GM19035 (cell line): Measurements from ENCODE around the gene RBM4B.
"Not testable (repeated sequence)": the region's sequence is repeated elsewhere in the genome, so short reads cannot be mapped to it uniquely, and the experiment has no call there.

Experiments
- ATAC-seq: cut with Tn5 transposase; IDR thresholded peaks from one replicate; pipeline ENCODE4 v1.9.1; 2021; ENCODE audit not compliant: unreplicated experiment

The RBM4B gene, protein sequence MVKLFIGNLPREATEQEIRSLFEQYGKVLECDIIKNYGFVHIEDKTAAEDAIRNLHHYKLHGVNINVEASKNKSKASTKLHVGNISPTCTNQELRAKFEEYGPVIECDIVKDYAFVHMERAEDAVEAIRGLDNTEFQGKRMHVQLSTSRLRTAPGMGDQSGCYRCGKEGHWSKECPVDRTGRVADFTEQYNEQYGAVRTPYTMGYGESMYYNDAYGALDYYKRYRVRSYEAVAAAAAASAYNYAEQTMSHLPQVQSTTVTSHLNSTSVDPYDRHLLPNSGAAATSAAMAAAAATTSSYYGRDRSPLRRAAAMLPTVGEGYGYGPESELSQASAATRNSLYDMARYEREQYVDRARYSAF

DNA sequence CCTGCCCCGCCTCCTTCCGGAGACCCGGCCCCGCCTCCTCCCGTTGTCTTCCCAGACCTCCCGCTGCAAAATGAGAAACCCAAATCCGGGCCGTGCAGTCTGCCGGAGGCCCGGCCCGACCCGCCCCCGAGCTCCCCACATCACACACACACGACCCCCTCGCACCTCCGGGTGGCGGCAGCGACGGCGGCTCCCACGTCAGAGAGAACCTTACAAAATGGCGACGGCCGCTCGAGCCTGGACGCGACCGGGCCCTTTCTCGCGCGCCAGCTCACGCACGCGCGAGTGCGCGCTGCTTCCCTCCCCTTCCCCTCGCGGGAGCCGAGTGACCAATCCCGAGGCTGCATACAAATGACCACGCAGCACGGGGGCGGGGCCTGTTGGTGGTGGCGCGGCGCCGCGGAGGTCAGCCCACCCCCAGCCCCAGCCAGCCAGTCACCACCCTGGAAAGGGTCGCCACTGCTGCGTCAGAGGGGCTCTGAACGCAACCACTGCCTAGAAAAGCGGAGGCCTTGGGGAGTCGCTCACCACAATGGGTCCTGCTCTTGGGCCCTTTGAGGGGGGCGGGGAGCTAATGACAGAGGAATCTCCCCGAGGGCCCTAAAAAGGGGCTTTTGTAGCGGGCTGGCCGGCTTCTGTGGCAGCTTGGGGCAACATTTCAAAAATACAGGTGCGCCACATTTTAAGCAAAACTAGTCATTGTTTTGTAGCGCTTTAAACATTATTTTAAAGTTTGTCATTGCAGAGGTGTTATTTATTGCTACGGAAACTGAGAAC, at the start of gene RBM4B:
RBM4B (minus strand) TSS at position 289 of the 777 bp plus-strand sequence. CDS start 808 bp downstream, outside the sequence.
- peak; percentile 88 for ATAC-seq

DNA sequence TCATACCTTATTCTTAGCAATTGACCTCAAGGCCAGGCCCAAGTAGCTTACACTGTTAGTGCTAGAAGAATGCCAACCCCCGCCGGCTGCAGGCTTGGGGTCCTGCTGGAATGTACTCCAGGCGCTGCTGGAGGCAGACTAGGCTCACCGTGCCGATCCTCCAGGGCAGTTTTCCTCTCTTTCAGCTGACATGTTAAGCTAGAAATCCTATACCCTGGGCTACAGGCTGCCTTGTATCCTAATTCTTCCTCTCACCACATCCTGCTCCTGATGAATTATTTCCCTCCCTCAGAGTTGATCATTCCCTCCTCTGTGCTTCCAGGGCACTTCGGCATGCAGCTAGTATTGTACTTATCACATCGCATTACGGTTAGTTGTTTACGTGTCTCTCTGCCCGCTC, 48.0 kb upstream of the RBM4B start:
- no peak for ATAC-seq

DNA sequence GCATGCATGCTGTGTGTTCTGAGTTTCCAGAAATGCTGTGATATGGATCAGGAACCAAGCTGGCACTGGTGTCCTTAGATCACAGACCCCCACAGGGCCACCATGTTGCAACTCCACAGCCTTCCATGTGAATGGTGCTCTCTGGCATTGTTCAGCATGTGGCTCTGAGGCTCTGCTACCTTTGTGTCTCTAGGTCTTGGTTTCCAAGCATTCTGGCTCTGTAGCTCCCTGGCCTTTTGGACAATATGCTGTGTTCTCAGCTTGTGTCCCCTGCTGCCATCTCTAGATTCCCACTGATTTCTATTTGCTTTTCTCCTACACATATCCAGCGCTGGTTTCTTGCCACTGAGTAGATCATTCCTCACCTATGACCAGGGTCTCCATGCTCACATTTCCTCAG, 47.4 kb upstream of the RBM4B start:
- ATAC-seq, result no peak

DNA sequence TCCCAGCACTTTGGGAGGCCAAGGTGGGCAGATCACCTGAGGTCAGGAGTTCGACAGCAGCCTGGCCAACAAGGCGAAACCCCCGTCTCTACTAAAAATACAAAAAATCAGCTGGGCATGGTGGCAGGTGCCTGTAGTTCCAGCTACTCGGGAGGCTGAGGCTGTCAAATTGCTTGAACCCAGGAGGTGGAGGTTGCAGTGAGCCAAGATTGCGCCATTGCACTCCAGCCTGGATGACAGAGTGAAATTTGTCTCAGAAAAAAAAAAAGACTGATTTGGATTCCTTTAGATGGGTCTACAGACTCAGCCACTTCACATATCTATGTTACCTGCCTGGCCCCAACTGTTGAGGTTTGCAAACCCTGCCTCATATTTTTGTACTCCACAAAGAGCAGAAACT, 46.5 kb upstream of the RBM4B start:
- ATAC-seq, result not testable (repeated sequence)

DNA sequence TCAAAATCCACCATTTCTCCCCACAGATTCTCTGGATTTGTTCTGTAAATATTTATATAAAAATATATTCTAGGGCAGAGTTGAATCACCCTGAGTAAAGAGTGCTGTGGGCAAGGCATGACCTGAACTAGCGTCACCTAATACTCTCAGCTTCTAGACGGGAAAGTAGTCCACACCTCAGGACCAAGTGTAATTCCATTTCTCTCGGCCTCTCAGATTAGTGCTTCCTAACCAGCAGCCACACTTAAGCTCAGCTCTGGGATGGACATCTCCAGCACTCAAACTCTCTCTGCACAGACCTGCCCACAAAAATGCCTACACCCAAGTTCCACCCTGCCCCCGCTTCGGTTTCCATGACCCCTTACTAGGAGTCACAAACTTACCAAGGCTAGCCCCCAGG, 46.0 kb upstream of the RBM4B start:
- ATAC-seq, result no peak

DNA sequence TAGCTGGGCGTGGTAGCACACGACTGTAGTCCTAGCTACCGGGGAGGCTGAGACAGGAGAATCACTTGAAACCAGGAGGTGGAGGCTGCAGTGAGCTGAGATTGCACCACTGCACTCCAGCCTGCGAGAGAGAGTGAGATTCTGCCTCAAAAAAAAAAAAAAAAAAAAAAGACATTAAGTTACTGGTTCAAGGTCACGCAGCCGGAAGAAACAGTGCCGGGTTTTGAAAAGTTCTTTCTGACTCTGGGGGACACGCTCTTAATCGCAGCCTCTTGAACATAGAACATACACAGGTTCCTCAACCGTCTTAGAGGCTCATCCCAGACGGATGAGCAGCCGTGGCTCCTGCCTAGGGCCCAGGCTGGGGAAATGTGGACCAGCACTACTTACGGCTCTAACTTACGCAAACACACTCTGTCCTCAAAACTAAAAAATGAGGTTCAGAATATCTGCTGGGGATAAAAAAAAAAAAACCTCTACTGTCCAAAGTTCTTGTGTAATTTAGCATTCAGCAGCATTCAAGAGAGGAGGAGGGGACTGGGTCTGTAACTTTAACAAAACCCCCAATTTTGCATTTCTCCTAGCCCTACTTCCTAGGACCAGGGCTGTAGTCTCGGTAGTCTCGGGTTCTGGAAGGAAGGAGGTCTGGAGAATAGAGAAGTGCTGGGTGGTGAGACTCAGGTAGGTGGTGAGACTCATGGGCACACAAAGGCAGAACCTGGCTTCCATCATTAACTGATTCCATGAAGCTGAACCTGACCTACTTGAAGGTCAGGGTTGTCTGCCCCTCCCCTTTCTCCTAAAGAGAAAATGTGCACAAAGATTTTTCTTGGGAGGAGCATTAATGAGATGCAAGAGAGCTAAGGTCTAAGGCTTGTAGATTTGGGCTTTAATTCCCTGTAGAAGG, 45.3 kb upstream of the RBM4B start:
- no peak for ATAC-seq

DNA sequence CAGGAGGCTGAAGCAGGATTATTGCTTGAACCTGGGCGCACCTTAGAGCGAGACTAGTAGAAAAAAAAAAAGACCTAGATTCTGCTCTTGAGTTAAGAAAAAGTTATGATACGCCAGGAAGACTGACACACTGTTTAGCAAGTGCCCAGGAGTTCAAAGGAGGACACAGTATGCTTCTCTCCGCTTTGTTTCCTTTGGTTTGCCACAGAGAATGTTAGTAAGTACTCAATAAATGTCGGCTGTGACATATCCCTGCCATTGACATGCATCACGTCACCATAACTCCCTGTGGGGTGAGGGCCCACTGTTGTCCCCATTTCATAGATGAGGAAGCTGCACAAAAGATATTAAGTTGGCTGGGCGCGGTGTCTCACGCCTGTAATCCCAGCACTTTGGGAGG, 44.3 kb upstream of the RBM4B start:
- no peak for ATAC-seq

DNA sequence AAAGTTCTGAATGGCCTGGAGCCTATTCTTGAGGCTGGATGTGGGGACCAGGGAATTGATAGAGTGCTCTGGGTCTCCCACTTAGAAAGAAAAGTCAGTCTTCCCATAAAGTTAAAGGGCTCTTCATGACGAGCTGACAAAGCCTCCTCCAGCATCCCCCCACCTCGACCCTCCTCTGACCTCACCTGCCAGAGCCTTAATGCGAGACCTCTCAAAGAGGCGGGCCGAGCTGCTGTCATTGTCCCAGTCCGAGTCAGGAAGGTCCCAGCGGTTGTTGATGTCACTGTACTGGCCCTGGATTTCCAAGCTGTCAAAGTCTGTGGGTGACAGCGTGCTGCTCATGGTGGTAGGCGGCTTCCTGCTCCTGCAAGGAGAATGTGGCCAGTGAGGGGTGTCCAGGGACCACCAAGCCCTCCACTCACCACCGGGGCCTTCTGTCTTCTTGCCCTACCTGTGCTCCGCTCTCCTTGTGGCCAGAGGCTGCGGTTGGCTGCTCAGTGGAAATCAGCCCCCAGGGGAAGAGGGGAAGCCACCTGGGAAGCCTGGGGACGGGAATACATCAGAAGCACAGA, 43.3 kb upstream of the RBM4B start:
- no peak for ATAC-seq

DNA sequence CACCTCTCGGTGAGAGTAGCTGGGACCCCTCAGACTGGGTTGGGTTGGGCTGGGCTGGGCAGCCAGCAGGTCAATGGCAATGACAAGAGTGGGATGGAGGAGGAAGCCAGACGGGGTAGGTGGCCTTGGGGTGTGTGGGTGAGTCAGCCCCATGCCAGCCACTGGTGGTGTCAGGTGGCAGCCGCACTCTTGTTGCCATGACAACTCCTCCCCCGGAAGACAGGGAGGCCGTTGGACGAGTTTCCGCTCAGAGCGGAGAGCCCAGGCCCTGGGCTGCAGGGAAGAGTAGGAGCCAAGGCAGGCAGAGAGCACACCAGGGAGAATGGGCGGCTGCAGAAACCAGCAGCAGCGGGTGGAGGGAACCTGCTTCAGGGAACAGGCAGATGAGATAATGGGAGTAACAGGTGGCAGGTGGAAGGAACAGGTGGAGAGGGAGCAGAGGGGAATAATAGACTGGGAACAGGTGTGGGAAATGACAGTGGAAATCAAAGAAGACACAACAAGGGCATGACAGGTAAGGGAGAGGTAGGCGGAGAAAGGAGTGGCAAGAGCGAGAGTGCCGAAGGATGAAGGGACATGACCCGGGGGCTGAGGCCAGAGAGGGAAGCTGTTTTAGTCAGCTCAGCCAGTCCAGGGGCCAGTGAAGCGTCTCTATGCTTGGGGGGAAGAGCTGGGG, 42.7 kb upstream of the RBM4B start:
- no peak for ATAC-seq

DNA sequence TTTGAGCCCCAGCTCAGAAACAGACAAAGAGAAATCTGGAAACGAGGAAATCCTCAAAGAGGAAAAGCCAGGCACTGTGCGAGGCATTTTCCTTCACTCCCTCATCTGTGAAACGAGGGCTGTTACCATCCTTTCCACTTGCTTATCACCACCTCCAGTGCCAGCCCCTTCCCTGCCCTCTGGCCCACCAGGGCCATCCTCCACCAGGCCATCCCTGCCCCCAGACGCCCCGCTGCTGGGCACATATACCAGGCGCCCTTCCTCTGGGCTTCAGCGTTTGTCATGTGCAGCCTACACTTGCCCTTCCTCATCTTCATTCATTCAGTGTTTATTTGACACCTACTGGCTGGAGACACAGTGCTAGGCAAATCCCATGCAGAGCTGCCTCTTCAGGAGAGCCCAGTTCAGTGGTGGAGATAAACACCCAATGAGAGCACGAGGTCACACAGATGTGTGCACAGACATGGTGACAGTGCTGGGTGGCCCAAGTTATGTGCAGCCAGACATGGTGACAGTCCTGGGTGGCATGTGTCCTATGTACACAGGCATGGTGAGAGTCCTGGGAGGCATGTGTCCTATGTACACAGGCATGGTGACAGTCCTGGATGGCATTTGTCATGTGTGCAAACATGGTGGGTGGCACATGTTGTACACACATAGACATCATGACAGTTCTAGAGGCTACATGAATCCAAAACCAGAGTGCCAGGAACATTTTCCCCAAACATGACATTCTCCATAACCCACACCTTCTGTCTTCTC, 41.6 kb upstream of the RBM4B start:
- ATAC-seq, result no peak

DNA sequence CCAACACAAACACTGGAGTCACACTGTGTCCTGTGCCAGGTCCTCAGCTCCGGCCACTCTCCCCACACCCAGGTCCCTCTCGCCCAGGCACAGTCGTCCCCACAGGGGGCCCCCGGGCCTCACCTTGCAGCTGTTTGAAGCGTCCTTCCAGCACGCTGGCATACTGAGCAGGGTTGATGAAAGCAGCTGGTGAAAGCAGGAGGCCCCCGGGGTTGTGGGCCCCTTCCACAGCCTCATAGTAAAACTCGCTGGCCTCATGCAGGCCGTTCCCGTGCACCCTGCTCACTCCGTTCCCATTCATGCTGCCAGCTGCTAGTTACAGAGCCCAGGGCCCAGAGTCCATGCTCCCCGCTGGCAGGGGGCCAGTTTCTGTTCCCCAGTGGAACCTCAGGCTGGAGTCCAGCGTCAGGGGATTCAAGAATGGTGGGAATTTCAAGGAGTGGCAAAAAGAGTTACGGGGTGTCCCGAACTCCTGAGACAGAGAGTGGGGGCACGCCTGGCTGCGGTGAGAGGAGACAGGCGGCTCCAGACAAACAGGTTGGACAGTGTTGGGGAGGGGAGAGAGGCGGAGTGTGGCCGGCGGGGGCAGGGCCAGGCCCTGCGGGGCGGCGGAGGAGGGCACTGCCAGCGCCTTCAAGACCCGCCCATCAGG, 40.8 kb upstream of the RBM4B start:
- ATAC-seq, result no peak

DNA sequence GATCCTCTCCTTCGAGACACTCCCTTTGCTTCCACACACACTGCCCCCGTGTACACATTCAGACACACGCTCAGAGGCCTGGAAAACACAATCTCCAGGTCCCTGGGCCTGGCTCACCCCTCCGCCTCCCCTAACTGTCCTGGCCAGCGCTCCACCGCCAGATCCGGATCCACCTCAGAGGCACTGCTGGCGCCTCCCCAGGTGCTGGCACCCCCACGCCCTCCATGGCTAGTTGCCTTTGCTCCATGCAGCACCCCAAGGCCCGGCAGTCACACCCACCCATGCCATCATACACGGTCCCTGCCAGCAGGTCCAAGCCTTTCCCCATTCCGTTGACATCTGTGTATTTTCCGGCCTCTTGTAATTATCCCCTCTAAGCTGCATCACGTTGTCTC, 40.2 kb upstream of the RBM4B start:
- ATAC-seq, result no peak

DNA sequence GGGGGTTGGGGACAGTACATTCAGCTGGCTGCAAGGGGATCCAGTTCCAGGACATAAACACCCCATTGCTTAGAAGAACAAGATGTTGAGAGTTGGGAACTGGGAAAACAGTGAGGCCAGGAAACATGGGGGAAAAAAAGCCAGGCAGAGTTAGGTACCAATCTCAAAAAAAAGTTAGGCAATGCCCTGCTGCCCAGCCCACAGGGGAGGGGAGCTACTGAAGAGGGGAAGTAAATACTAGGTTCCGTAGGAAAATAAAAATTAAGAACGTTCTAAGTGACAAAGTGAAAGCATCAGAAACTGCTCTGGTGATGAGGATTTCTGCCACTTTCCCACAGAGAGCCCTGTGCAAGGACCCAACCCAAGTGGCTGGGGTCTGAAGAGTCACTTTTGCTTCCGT, 39.3 kb upstream of the RBM4B start:
- ATAC-seq, result no peak

DNA sequence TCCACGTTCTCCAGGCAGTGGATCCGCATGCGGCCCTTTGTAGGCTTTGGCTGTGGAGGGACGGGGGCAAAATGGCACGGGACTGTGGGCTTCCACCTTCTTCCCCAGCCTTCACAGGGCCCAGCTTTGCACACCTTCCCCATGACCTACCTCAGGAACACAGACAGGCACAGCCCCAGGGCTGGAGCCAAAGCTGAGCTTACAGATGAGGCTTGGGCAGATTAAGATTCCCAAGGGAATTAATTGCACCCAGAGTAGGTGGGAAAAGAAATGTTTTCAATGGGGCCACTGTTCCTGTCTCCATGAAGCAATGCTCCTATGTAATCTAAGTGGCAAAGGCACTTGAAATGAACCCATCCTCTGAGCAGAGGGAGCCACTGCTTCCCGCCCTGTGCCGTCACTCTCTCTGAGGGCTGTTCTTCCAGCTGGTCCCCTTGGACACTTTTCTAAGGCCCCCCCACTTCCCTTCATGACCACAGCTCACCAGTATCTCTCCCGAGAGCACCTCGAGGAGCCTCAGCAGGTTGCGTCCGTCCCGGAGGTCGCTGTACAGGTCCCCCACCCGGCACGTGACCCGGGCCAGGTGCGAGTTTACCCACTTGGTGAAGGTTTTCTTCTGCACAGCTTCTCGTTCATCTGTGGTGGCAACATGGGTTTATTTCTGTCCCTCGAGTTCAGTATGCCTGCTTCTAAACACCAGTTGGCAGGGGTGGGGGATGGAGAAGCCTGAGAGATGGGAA, 37.8 kb upstream of the RBM4B start:
- no peak for ATAC-seq

DNA sequence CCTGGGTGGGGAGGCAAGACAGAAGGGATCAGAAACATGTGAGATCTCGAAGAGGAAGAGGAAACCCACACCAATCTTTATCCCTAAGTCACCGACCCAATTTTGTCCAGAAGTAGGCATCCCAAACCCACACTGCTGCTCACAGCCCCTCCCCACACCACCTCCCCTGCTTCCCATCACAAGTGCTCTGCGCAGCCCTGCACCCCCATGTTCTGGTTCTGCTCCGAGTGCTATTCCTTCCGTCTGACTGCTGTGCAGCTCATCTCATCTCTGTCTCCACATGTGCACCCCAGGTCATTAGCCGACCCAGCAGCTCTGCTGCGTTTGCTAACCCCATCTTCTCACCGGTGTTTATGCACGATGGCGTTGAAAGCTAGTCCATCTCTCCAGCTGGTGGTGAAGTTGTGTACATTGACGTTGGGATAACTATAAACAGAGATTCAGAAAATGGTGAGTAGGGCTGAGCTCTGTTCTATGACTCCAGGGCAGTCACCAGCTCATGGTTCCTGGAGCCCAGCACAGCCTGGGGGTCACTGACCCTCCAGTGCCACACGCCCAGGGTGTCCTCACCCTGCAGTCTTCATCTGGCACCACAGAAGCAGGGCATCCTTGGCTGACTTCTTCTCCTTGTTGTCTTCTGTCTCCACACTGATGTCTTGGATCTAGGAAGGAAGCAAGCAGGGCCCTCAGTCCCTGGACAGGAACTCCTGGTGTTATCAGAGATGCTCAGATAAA, 36.2 kb upstream of the RBM4B start:
- ATAC-seq, result no peak

DNA sequence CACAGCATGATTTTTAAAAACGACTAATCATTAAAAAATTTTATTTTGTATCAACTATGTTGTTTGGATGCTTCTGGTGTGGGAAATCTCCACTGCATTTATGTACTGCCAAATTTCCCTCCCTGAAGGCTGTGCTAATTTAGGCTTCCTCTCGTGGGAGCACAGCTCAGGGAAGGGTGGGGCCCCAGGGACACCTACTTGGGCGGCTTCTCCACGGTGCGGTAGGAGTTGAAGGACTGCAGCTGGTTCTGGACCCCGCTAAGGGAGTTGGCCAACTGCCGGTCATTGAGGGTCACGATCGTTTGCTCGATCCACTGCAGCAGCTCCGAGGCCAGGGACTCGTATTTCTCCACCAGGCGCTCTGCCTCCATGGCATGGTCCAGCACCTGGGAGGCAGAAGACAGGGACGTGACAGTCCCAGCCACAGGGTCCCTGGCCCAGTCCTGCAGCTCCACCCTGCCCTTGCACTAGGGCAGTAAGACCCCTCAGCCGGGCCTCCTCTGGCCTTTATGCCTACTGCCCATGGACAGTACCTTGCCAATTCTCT, 32.8 kb upstream of the RBM4B start:
- no peak for ATAC-seq

DNA sequence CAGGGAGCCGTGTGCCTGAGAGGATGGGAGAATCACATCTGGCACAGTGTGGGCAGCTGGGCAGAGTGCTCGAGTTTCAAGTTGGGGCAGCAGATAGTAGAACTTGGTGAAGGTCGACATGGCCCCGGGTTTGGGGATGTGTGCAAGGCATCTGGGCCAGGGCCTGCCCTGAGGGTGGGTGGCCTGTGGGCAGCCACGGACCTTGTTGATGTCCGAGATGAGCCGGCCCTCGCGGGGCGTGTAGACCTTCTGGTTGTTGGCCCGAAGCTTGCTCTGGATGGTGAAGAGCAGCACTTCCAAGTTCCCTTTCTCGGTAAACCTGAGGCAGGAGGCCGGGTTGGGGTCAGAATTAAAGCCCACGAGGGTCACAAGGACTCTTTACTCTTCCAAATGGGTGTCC, 31.0 kb upstream of the RBM4B start:
- no peak for ATAC-seq

DNA sequence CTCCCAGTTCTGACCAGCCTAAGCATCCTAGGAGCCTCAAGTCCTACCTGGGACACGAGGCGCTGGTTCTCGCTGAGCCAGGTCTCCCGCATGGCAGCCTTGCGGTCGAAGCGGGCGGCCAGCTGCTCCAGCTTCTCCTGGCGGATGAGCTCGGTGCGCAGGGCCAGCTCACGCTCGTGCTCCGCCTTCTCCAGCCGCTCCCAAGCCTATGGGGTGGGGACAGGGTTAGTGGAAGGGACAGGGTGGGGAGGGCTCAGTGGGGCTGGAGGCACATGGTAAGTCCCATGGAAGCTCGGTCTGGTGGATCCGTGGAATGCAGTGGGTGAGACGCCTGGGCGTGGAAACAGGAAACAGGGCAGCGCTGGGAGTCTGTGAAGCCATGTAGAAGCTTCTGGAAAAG, 30.4 kb upstream of the RBM4B start:
- ATAC-seq, result no peak
